HG03196 (cell line): ENCODE data around the gene TAC3.
"Not testable (repeated sequence)": the region's sequence is repeated elsewhere in the genome, so short reads cannot be mapped to it uniquely, and the experiment has no call there.

Experiments
- ATAC-seq: cut with Tn5 transposase; IDR thresholded peaks from one replicate; pipeline ENCODE4 v1.9.1; 2021; ENCODE audit not compliant: unreplicated experiment

The TAC3 gene

DNA sequence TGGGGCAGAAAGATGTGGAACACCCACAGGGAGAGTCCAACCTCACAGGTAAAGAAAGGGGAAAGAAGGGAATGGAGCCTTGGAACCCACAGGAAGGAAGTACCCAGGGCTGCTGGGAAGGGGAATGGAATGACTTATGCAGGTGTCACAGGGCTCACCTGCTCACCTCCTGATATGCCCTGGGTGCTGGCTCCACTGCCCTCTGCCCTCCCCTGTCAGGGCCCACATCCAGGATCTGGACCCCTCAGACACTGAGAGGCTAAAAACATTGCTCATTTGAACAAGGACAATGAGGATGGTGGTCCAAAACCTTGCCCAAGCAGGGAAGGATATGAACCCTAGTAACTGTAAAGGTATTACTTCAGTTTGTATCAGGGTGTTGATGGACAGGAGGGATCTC lies 29.3 kb downstream of the TAC3 start:
- ATAC-seq: no peak

DNA sequence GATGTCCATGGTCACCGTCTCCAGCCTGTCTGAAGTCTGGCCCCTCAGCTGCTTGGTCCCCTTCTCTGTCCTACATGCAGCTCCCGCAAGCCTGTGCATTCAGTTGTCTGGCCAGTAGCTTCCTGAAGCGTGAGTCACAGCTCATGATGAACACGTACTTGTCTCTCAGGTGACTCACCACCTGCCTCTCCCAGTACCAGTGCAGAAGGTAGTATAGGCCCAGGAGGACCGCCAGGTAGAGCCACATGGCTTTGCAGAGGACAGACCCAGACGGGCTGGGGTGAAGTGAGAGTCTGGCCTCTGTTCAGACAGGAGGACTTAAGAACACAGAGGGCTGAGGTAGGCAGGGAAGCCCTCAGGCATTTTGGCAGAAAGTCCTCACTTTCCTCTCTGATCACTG lies 30.6 kb downstream of the TAC3 start:
- ATAC-seq: not testable (repeated sequence)

DNA sequence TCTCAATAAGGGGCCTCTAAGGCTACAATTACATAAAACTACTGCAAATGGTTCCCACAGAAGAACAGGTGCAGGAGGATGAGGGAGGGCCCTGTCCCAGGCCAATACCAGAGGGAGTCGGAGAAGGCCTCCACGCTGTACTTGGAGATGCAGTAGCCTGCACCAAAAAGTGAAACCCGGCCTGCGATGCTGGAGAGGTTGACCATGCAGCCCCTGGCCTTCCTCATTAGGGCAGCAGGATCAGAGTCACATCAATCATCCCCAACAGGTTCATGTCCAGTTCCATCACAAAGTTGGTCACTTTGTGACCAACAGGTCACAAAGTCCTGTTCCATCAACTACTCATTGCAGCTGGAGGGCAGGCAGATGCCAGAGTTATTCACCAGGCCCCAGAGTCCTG lies 32.9 kb downstream of the TAC3 start:
- ATAC-seq: no peak

GRCh38 chr12:56982578-56983236 lies 33.6 kb downstream of the TAC3 start:
- ATAC-seq: not testable (repeated sequence)

GRCh38 chr12:56980941-56981530 lies 35.3 kb downstream of the TAC3 start:
- no peak for ATAC-seq

DNA sequence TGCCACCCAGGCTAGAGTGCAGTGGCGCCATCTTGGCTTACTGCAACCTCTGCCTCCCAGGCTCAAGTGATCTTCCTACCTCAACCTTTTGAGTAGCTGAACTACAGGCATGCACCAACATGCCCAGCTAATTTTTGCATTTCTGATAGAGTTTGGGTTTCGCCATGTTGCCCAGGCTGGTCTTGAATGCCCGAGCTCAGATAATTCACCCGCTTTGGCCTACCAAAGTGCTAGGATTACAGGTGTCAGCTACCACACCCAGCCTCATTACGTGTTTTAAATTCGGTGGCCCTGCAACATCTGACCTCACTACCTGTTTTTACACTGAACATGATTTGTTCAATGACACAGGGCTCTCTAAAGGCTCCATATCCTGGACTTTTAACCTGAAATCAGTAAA lies 36.1 kb downstream of the TAC3 start:
- ATAC-seq: no peak

- ATAC-seq: no peak
These were observed 36.7 kb downstream of the TAC3 start for GRCh38 chr12:56979628-56980027.

DNA sequence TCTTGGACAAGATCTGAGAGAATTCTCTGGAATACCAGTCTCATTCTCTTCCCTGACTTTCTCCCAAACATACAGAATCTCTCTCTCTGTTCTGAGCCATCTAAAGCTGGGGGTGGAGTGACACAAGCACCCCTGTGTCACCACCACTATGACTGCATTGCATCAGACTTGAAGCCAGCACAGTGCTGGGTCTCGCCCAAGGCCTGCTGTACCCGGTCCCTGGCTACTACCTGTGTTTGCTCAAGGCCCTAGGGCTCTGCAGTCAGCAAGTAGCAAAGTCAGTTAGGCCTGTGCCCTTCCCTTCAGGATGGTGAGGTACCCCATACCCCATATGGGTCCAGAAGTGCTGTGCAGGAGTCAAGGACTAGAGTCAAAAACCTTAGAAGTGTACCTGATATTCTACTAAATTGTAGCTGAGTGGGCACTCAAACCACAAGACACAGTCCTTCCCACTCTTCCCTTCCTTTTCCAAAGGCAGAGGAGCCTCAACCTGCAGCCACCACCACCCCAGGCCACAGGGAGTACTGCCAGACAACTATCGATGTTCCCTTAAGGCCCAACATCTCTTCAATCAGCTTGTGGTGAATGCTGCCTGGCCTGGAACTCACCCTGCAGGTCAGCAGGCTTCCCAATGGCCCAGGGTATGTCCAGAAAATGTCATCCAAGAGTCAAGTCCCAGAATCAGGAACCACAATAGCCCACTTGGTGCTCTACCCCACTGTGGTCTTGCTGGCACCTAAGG lies 37.8 kb downstream of the TAC3 start:
- no peak for ATAC-seq

GRCh38 chr12:56977361-56977760 lies 39.0 kb downstream of the TAC3 start:
- not testable (repeated sequence) for ATAC-seq

DNA sequence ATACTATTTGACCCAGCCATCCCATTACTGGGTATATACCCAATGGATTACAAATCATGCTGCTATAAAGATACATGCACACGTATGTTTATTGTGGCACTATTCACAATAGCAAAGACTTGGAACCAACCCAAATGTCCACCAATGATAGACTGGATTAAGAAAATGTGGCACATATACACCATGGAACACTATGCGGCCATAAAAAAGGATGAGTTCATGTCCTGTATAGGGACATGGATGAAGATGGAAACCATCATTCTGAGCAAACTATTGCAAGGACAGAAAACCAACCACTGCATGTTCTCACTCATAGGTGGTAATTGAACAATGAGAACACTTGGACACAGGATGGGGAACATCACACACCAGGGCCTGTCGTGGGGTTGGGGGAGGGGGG lies 42.1 kb downstream of the TAC3 start:
- ATAC-seq: not testable (repeated sequence)

DNA sequence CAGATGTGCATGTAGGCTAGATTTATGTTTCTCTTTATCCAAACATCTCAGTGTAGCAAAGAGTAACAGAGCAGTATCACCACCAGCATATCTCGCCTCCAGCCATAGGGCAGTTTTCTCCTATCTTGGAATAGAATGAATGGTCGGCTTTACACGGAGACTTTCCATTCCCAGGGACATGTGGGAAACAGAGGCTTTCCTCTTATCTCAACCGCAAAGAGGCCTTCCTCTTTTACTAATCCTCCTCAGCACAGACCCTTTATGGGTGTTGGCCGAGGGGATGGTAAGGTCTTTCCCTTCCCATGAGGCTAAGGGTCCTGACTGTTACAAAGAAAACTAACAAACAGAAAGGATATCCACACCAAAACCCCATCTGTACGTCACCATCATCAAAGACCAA lies 47.4 kb downstream of the TAC3 start:
- not testable (repeated sequence) for ATAC-seq

DNA sequence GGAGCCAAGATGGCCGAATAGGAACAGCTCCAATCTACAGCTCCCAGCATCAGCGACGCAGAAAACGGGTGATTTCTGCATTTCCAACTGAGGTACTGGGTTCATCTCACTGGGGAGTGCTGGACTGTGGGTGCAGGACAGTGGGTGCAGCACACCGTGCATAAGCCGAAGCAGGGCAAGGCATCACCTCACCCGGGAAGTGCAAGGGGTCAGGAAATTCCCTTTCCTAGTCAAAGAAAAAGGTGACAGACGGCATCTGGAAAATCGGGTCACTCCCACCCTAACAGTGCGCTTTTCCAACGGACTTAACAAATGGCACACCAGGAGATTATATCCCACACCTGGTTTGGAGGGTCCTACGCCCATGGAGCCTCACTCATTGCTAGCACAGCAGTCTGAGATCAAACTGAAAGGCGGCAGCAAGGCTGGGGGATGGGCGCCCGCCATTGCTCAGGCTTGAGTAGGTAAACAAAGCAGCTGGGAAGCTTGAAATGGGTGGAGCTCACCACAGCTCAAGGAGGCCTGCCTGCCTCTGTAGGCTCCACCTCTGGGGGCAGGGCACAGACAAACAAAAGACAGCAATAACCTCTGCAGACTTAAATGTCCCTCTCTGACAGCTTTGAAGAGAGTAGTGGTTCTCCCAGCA lies 50.2 kb downstream of the TAC3 start:
- ATAC-seq: not testable (repeated sequence)

GRCh38 chr12:56965124-56965523 lies 51.2 kb downstream of the TAC3 start:
- not testable (repeated sequence) for ATAC-seq

GRCh38 chr12:56963557-56963956 lies 52.8 kb downstream of the TAC3 start:
- not testable (repeated sequence) for ATAC-seq

DNA sequence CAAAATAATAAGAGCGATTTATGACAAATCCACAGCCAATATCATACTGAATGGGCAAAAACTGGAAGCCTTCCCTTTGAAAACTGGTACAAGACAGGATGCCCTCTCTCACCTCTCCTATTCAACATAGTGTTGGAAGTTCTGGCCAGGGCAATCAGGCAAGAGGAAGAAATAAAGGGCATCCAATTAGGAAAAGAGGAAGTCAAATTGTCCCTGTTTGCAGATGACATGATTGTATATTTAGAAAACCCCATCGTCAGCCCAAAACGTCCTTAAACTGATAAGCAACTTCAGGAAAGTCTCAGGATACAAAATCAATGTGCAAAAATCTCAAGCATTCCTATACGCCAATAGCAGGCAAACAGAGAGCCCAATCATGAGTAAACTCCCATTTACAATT lies 54.1 kb downstream of the TAC3 start:
- not testable (repeated sequence) for ATAC-seq
